Thoracic aorta (tissue), 2 donors: ENCODE measurements around the gene TMEM43. TPM values are rescaled to one million over a fixed set of nuclear protein-coding genes. Genes with fewer than 3 reads are reported as not detected.

Experiments
- ATAC-seq: fragments of 150-250 bp; one replicate; pipeline ENCODE4 v1.8.0; 2017; ENCODE audit warnings: low read depth; ENCODE audit not compliant: insufficient number of reproducible peaks, low FRiP score
- DNase-seq: peaks from one replicate; pipeline ENCODE4 v3.0.0-alpha.2; 2020; ENCODE audit warnings: low spot score
- H3K27ac ChIP-seq, 2 donors: fragments of 200-600 bp; sonication (generic); 1 replicate in 1 of 2; 2 replicates in 1 of 2; pipeline ENCODE4 v1.5.1; 2016; ENCODE audit warnings: mild to moderate bottlenecking in 2 of 2, moderate library complexity in 2 of 2
- H3K27me3 ChIP-seq: fragments of 200-600 bp; sonication (generic); replicated peaks from 2 replicates; pipeline ENCODE4 v1.6.0; 2016; ENCODE audit warnings: mild to moderate bottlenecking; ENCODE audit not compliant: insufficient read depth
- H3K36me3 ChIP-seq: fragments of 200-600 bp; sonication (generic); one replicate; pipeline ENCODE4 v1.5.1; 2016
- H3K4me1 ChIP-seq, 2 donors: fragments of 200-600 bp; sonication (generic); 1 replicate in 1 of 2; 2 replicates in 1 of 2; pipeline versions ENCODE4 v1.5.1 to v1.6.0; 2016; ENCODE audit warnings: low read depth in 2 of 2, mild to moderate bottlenecking in 1 of 2; ENCODE audit not compliant: control insufficient read depth in 1 of 2
- H3K4me3 ChIP-seq: fragments of 200-600 bp; sonication (generic); 2 replicates; pipeline ENCODE4 v1.5.1; 2016; ENCODE audit warnings: mild to moderate bottlenecking
- H3K9me3 ChIP-seq: fragments of 200-600 bp; sonication (generic); 2 replicates; pipeline ENCODE4 v1.5.1; 2016
- CTCF ChIP-seq: fragments of 200-600 bp; sonication (generic); IDR thresholded peaks from one replicate; pipeline ENCODE4 v1.5.1; 2019; ENCODE audit warnings: antibody characterized with exemption
- total RNA-seq, 2 donors: library from RNA; depleted of rRNA; stranded (reverse); fragments of >200 nt; gene quantifications; one replicate each; pipeline versions ENCODE4 v1.1.0 to v1.2.3, GENCODE V29; 2016

TMEM43 gene
- total RNA-seq, 2 donors from 2014 or later, result 161 to 195 TPM

GRCh38 chr3:14178247-14179113 lies 53.6 kb downstream of the TMEM43 start, which contains the start of the genes LSM3 and XPC:
Gene LSM3 (plus strand): TSS chr3:14178817. CDS start chr3:14178861, 44 bp downstream.
Gene XPC (minus strand): TSS chr3:14178601. CDS start chr3:14178568, 33 bp downstream.
- peak within 1 kb of the TSS; percentile 90 to 91 for H3K27ac ChIP-seq
- no peaks in the 10 kb centered on the region for H3K9me3 ChIP-seq
- peak; percentile 90 for DNase-seq
- peak within 1 kb of the TSS; percentile 83 for H3K4me3 ChIP-seq
- H3K36me3 ChIP-seq, result peaks cover 10% of the 10 kb centered on the region
- H3K4me1 ChIP-seq, result peaks cover 22 to 40% of the 10 kb centered on the region in 2 donors
- no peaks in the 10 kb centered on the region for H3K27me3 ChIP-seq
- TF ChIP-seq CTCF, result no peak
- peak; percentile 99 for ATAC-seq

GRCh38 chr3:14179114-14179465 lies 54.2 kb downstream of the TMEM43 start:
- no peak for TF ChIP-seq CTCF
- Histone ChIP-seq H3K4me1 (peaks cover 22 to 40% of the 10 kb centered on the region in 2 donors), H3K4me3 (peak overlapping the region; percentile 83), H3K36me3 (peaks cover 15% of the 10 kb centered on the region), H3K9me3 (no peaks in the 10 kb centered on the region), H3K27me3 (no peaks in the 10 kb centered on the region), H3K27ac (peak overlapping the region; percentile 81 to 90)
- ATAC-seq (no peak), DNase-seq (no peak)

- TF ChIP-seq CTCF, result no peak
- Histone ChIP-seq H3K4me1 (peaks cover 18 to 40% of the 10 kb centered on the region in 2 donors), H3K27ac (no peak overlapping the region), H3K9me3 (no peaks in the 10 kb centered on the region), H3K36me3 (peaks cover 18% of the 10 kb centered on the region), H3K27me3 (no peaks in the 10 kb centered on the region), H3K4me3 (no peak overlapping the region)
- ATAC-seq (no peak), DNase-seq (no peak)
Observed at GRCh38 chr3:14179795-14180194, 54.9 kb downstream of the TMEM43 start.

- H3K9me3 ChIP-seq, result no peaks in the 10 kb centered on the region
- no peaks in the 10 kb centered on the region for H3K27me3 ChIP-seq
- peaks cover 18 to 25% of the 10 kb centered on the region in 2 donors for H3K4me1 ChIP-seq
- no peak overlapping the region for H3K4me3 ChIP-seq
- TF ChIP-seq CTCF, result no peak
- H3K27ac ChIP-seq, result no peak overlapping the region
- ATAC-seq, result no peak
- H3K36me3 ChIP-seq, result peaks cover 28% of the 10 kb centered on the region
- no peak for DNase-seq
Observed at GRCh38 chr3:14181253-14181652, 56.4 kb downstream of the TMEM43 start.

GRCh38 chr3:14183015-14183577 lies 58.2 kb downstream of the TMEM43 start:
- Histone ChIP-seq H3K9me3 (no peaks in the 10 kb centered on the region), H3K27me3 (no peaks in the 10 kb centered on the region), H3K4me3 (no peak overlapping the region), H3K27ac (no peak overlapping the region), H3K4me1 (peaks cover 8 to 10% of the 10 kb centered on the region in 2 donors), H3K36me3 (peaks cover 33% of the 10 kb centered on the region)
- DNase-seq, result no peak
- TF ChIP-seq CTCF, result no peak
- ATAC-seq, result no peak
